GM18870 (cell line): ENCODE data around the gene S100Z.
"Not testable (repeated sequence)": the region's sequence is repeated elsewhere in the genome, so short reads cannot be mapped to it uniquely, and the experiment has no call there.

Source experiments
- ATAC-seq: cut with Tn5 transposase; IDR thresholded peaks from one replicate; pipeline ENCODE4 v1.9.1; 2021; ENCODE audit warnings: moderate library complexity; ENCODE audit not compliant: unreplicated experiment

Gene S100Z

GRCh38 chr5:76867827-76868693, 18.2 kb downstream of the S100Z start:
- ATAC-seq, result no peak

GRCh38 chr5:76870046-76870445, 20.2 kb downstream of the S100Z start:
- ATAC-seq, result no peak

DNA sequence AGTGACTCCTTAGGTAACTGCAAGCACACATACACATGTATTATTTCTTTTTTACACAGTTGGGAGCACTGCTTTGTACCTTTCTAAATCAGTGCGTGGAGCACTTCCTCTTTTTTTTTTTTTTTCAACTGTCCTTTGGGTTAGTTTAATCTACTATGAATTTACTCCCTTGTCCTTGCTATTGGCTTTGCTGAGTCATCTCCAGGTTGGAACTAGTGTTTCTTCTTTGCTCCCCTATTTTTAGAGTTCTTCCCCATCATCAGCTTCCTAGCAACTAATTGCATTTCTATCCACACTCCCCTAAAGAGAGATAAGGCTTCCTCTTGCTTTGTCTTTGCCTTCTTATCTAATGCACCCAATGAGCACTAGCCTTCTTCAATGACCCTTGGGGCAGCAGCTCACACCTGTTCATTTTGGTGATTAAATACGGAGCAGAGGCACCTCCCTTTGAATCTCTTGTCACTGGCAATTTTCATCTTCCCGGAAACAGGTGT, 24.3 kb downstream of the S100Z start:
- no peak for ATAC-seq

GRCh38 chr5:76888733-76889300, 39.0 kb downstream of the S100Z start:
- no peak for ATAC-seq

GRCh38 chr5:76893294-76893693, 43.5 kb downstream of the S100Z start:
- no peak for ATAC-seq

DNA sequence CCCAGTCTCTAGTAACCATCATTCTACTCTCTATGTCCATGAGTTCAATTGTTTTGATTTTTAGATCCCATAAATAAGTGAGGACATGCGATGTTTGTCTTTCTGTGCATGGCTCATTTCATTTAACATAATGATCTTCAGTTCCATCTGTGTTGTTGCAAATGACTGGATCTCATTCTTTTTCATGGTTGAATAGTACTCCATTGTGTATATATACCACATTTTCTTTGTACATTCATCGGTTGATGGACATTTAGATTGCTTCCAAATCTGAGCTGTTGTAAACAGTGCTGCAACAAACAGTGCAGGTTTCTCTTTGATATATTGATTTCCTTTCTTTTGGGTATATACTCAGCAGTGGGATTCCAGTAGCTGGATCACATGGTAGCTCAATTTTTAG, 46.4 kb downstream of the S100Z start:
- ATAC-seq, result no peak

DNA sequence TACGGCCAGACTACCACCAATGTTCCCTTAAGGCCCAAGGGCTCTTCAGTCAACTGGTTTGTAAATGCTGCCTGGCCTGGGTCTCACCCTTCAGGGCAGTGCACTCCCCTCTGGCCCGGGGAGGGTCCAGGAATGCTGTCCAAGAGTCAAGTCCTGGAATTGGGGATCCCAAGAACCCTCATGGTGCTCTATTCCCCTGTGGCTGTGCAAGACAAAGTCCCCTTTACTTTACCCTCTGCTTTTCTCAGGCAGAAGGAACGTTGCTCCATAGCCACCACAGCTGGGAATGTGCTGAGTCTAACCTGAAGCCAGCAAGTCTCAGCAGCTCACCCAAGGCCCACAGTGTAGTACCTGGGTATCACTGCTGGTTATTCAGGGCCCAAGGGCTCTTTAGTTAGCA, 51.7 kb downstream of the S100Z start:
- no peak for ATAC-seq

GRCh38 chr5:76908166-76908565, 58.4 kb downstream of the S100Z start:
- no peak for ATAC-seq

- ATAC-seq, result not testable (repeated sequence)
Observed at GRCh38 chr5:76910344-76910933, 60.6 kb downstream of the S100Z start.

DNA sequence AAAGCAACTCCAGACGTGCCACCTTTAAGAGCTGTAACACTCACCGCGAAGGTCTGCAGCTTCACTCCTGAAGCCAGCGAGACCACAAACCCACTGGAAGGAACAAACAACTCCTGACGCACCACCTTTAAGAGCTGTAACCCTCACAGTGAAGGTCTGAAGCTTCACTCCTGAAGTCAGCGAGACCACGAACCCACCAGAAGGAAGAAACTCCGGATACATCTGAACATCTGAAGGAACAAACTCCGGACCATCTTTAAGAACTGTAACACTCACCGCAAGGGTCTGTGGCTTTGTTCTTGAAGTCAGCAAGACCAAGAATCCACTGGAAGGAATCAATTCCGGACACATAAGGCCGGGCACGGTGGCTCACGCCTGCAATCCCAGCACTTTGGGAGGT, 64.9 kb downstream of the S100Z start:
- not testable (repeated sequence) for ATAC-seq

- no peak for ATAC-seq
Observed at GRCh38 chr5:76918539-76918938, 68.7 kb downstream of the S100Z start.

DNA sequence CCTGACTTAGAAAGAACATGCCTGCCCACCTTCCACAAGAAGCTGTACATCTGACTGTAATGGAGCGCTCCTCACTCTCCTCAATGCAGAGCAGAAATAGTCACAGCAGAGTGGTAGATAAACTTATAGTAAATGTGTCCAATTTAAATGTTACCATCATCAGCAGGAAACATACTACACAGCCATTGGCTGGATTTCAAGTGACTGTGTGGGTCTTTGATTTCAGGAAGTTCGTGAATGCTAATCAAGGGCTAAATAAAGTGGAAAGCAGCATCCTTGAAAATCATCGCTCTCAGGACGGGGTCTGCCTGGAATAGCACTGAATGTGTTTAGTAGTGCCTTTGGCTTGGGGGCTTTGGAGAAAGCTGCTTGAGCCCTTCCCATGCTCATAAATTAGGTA, 70.7 kb downstream of the S100Z start:
- ATAC-seq, result no peak

GRCh38 chr5:76926329-76927105, 76.7 kb downstream of the S100Z start:
- ATAC-seq, result no peak

DNA sequence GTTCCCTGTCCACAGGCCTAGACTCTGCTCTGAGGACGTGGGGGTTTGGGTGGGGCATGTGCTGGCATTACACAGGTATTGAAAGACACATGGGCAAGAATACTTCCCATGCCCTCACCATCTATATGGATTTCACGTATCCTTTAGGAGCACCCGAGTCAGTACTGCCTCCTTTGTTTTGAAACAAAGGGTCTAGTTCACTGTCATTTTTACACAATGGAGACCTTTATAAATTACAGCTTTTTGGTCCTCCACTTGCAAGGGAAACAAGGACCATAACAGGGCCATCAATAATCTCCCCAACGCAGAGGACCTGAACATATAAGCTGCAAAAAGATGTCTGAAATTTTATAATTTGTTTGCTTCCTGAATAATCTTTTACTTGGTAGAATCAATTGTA, 78.1 kb downstream of the S100Z start:
- no peak for ATAC-seq

- ATAC-seq, result no peak
Observed at GRCh38 chr5:76930083-76930482, 80.3 kb downstream of the S100Z start.

- ATAC-seq, result no peak
Observed at GRCh38 chr5:76938177-76938576, 88.4 kb downstream of the S100Z start.

GRCh38 chr5:76941000-76941399, 91.2 kb downstream of the S100Z start:
- ATAC-seq, result no peak

DNA sequence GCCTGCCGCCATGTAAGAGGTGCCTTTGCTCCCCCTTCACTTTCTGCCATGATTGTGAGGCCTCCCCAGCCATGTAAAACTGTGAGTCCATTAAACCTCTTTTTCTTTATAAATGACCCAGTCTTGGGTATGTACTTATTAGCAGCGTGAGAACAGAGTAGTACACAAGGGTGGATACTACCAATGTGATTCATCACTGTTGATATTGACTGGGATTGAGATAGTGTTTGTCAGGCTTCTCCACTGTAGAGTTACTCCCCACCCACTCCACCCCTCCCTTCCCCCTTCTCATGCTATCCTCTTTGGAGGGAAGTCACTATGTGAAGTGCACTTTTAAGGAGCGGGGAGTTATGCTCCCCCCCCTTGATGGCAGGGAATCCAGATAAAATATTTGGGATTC, 91.6 kb downstream of the S100Z start:
- ATAC-seq, result no peak

DNA sequence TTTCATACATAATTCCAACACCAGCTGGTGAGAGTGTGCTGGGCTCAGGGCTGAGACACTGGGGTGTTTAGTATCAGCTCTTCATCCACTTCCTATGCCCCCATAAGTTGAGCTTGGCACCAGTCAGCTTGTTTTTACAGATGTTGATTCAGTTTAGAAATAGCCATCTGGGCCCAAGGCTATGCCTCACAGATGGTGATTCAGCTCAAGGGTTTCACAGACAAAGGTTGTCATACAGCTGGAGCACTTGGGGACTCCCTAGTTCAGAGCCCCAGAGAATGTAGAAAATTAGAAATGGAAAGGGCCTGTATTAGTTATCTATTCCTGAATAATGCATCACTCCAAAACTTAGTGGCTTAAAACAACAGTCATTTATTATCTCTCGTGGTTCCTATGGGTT, 92.8 kb downstream of the S100Z start:
- ATAC-seq, result no peak

GRCh38 chr5:76943006-76943405, 93.2 kb downstream of the S100Z start:
- ATAC-seq, result no peak

GRCh38 chr5:76944638-76945037, 94.8 kb downstream of the S100Z start:
- ATAC-seq, result no peak
